ENCODE results near the gene RPS25. TPM values are rescaled to one million over a fixed set of nuclear protein-coding genes. Genes with fewer than 3 reads are reported as not detected.

Gene RPS25
- total and polyA plus RNA-seq, 4 donors: 228 to 499 (median 385) TPM

- H3K36me3 ChIP-seq (ENCODE audit: control insufficient read depth in 4 of 4, insufficient read depth in 3 of 4, low read depth in 1 of 4, low read length in 3 of 4): peaks cover 5 to 13% (median 7%) of the 10 kb centered on the region in 4 donors
- H3K4me3 ChIP-seq (ENCODE audit: low read depth in 1 of 3, low read length in 3 of 3): peak overlapping the region; percentile 71 to 86 (median 85)
Measured at GRCh38 chr11:119029069-119029339, 10.9 kb upstream of the RPS25 start.

GRCh38 chr11:119028346-119029068, 10.4 kb upstream of the RPS25 start:
- TF ChIP-seq ATF3 (IDR thresholded peaks at IDR 0.05): peak; percentile 43
- no peak for TF ChIP-seq FOXA1 (IDR thresholded peaks at IDR 0.05)
- no peak for TF ChIP-seq FOXA2 (IDR thresholded peaks at IDR 0.05)
- TF ChIP-seq ZBTB33 (IDR thresholded peaks at IDR 0.05): peak; percentile 24
- TF ChIP-seq RAD21 (IDR thresholded peaks at IDR 0.05): peak in 1 of 2 donors; percentile 43
- TF ChIP-seq MAX (IDR thresholded peaks at IDR 0.05): peak; percentile 68
- TF ChIP-seq GABPA (IDR thresholded peaks at IDR 0.05 in 1 of 2, conservative IDR thresholded peaks at IDR 0.05 in 1 of 2): peak in 1 of 2 donors; percentile 31
- TF ChIP-seq HNF4A (conservative IDR thresholded peaks at IDR 0.05): peak; percentile 88 to 89
- TF ChIP-seq EGR1 (IDR thresholded peaks at IDR 0.05; ENCODE audit: low read depth in 2 of 2): peak in 1 of 2 donors; percentile 13
- no peak for TF ChIP-seq NR2F2 (IDR thresholded peaks at IDR 0.05)
- TF ChIP-seq SP1 (IDR thresholded peaks at IDR 0.05): peak; percentile 82
- peak; percentile 47 for TF ChIP-seq REST (IDR thresholded peaks at IDR 0.05)
- peak; percentile 87 to 88 for TF ChIP-seq RXRA (IDR thresholded peaks at IDR 0.05)
- no peak for TF ChIP-seq CTCF (IDR thresholded peaks at IDR 0.05; ENCODE audit: low read depth, low read length, missing input control)
- no peak for TF ChIP-seq TAF1 (conservative IDR thresholded peaks at IDR 0.05)
- no peak for TF ChIP-seq HNF4G (IDR thresholded peaks at IDR 0.05)
- TF ChIP-seq YY1 (IDR thresholded peaks at IDR 0.05): peak; percentile 64
- TF ChIP-seq JUND (IDR thresholded peaks at IDR 0.05): peak in 1 of 2 donors; percentile 28
- Histone ChIP-seq H3K9me3 (ENCODE audit: control insufficient read depth in 4 of 4, low read length in 3 of 4) (no peaks in the 10 kb centered on the region), H3K4me1 (ENCODE audit: control insufficient read depth in 4 of 4, insufficient read depth in 4 of 4, low read length in 3 of 4) (peaks cover 11 to 61% (median 45%) of the 10 kb centered on the region in 4 donors), H3K27me3 (ENCODE audit: control insufficient read depth in 4 of 4, insufficient read depth in 4 of 4, low read length in 3 of 4) (no peaks in the 10 kb centered on the region), H3K4me3 (ENCODE audit: low read depth in 1 of 3, low read length in 3 of 3) (peak overlapping the region; percentile 71 to 86 (median 85)), H3K27ac (ENCODE audit: low read depth in 1 of 2, low read length in 2 of 2) (peak overlapping the region; percentile 92 to 97), H3K9ac (ENCODE audit: low read depth in 1 of 2, low read length in 2 of 2) (peak overlapping the region; percentile 73 to 87), H3K36me3 (ENCODE audit: control insufficient read depth in 4 of 4, insufficient read depth in 3 of 4, low read depth in 1 of 4, low read length in 3 of 4) (peaks cover 5 to 16% (median 11%) of the 10 kb centered on the region in 4 donors)
- DNase-seq (ENCODE audit: low spot score): no peak
- 30% methylated on average over 9 of the region's 9 CpGs for WGBS

More at GRCh38 chr11:119029069-119029339, 10.9 kb upstream of the RPS25 start:
- Histone ChIP-seq H3K9ac (ENCODE audit: low read depth in 1 of 2, low read length in 2 of 2) (peak overlapping the region; percentile 73 to 87), H3K27me3 (ENCODE audit: control insufficient read depth in 4 of 4, insufficient read depth in 4 of 4, low read length in 3 of 4) (no peaks in the 10 kb centered on the region), H3K27ac (ENCODE audit: low read depth in 1 of 2, low read length in 2 of 2) (peak overlapping the region; percentile 92 to 97), H3K4me1 (ENCODE audit: control insufficient read depth in 4 of 4, insufficient read depth in 4 of 4, low read length in 3 of 4) (peaks cover 9 to 56% (median 40%) of the 10 kb centered on the region in 4 donors), H3K9me3 (ENCODE audit: control insufficient read depth in 4 of 4, low read length in 3 of 4) (no peaks in the 10 kb centered on the region)
- WGBS: 31% methylated on average over 1 of the region's 1 CpG
- TF ChIP-seq NR2F2 (IDR thresholded peaks at IDR 0.05) (no peak), ATF3 (IDR thresholded peaks at IDR 0.05) (no peak), YY1 (IDR thresholded peaks at IDR 0.05) (peak; percentile 25)
- DNase-seq (ENCODE audit: low spot score): peak; percentile 72
